NB4 (cell line): ENCODE results near the gene PGPEP1.

Experiments used
- MAX ChIP-seq: IDR thresholded peaks from 2 replicates; pipeline ENCODE4 v1.6.1; 2011; ENCODE audit warnings: low read depth, low read length
- MYC ChIP-seq: IDR thresholded peaks from 2 replicates; pipeline ENCODE4 v1.6.1; 2011; ENCODE audit warnings: low read depth, low read length
- POLR2A ChIP-seq: IDR thresholded peaks from 2 replicates; pipeline ENCODE4 v1.6.1; 2011; ENCODE audit warnings: mild to moderate bottlenecking; ENCODE audit not compliant: insufficient read length; ENCODE audit errors: extremely low read depth
- TF ChIP-seq, protein P1 (sequence below): IDR thresholded peaks from one replicate; pipeline ENCODE4 v1.5.1; 2012; ENCODE audit warnings: low read depth, low read length

DNA sequence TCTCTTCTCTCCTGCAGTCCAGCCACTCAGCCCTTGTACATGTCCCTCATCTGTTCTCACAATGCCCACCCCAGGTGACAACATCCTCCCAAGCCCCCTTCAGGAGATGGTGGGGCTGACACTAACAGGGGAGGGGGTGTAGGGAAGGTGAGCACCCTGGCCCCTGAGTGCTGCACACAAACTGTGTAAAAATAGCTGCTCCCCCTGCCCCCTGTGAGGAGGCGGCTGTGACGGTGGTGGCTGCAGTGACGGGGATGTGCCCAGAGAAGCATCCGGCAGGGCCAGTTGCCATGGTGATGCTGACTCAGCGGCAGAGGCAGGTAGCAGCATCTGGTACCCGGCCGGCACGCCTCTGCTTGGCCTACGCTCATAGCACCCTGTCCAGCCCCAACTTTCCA, 45.9 kb upstream of the PGPEP1 start:
- TF ChIP-seq, protein P1, sequence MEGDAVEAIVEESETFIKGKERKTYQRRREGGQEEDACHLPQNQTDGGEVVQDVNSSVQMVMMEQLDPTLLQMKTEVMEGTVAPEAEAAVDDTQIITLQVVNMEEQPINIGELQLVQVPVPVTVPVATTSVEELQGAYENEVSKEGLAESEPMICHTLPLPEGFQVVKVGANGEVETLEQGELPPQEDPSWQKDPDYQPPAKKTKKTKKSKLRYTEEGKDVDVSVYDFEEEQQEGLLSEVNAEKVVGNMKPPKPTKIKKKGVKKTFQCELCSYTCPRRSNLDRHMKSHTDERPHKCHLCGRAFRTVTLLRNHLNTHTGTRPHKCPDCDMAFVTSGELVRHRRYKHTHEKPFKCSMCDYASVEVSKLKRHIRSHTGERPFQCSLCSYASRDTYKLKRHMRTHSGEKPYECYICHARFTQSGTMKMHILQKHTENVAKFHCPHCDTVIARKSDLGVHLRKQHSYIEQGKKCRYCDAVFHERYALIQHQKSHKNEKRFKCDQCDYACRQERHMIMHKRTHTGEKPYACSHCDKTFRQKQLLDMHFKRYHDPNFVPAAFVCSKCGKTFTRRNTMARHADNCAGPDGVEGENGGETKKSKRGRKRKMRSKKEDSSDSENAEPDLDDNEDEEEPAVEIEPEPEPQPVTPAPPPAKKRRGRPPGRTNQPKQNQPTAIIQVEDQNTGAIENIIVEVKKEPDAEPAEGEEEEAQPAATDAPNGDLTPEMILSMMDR = no peak
- no peak for TF ChIP-seq POLR2A
- TF ChIP-seq MAX = no peak
- no peak for TF ChIP-seq MYC
